Neuron (in vitro differentiated cells): ENCODE data around the gene BIRC7.

Source experiments
- H2AFZ ChIP-seq: one replicate; pipeline ENCODE4 v1.6.1; 2013; ENCODE audit warnings: low read depth, mild to moderate bottlenecking, inconsistent platforms, low read length, moderate library complexity
- H3K27me3 ChIP-seq: one replicate; pipeline ENCODE4 v1.6.1; 2013; ENCODE audit warnings: low read length; ENCODE audit not compliant: insufficient read depth
- H3K36me3 ChIP-seq: one replicate; pipeline ENCODE4 v1.6.1; 2013; ENCODE audit warnings: low read length; ENCODE audit not compliant: insufficient read depth
- H3K4me1 ChIP-seq: one replicate; pipeline ENCODE4 v1.6.1; 2013; ENCODE audit warnings: low read length; ENCODE audit not compliant: insufficient read depth
- H3K4me3 ChIP-seq: 2 replicates; pipeline ENCODE4 v1.5.1; 2013; ENCODE audit warnings: mild to moderate bottlenecking, low read length, moderate library complexity
- H3K9me3 ChIP-seq: one replicate; pipeline ENCODE4 v1.6.1; 2013; ENCODE audit warnings: low read length

Gene BIRC7

GRCh38 chr20:63260521-63260920, 24.8 kb downstream of the BIRC7 start:
- Histone ChIP-seq H3K4me3 (no peak overlapping the region), H3K9me3 (peaks cover 6% of the 10 kb centered on the region), H3K36me3 (no peaks in the 10 kb centered on the region), H3K27me3 (no peaks in the 10 kb centered on the region), H2AFZ (no peak overlapping the region), H3K4me1 (peaks cover 53% of the 10 kb centered on the region)

GRCh38 chr20:63261060-63261794, 25.5 kb downstream of the BIRC7 start:
- H2AFZ ChIP-seq: no peak overlapping the region
- no peaks in the 10 kb centered on the region for H3K36me3 ChIP-seq
- H3K27me3 ChIP-seq: no peaks in the 10 kb centered on the region
- peak overlapping the region; percentile 19 for H3K4me3 ChIP-seq
- peaks cover 46% of the 10 kb centered on the region for H3K4me1 ChIP-seq
- H3K9me3 ChIP-seq: peaks cover 6% of the 10 kb centered on the region

GRCh38 chr20:63261795-63262528, 26.3 kb downstream of the BIRC7 start:
- H3K36me3 ChIP-seq: no peaks in the 10 kb centered on the region
- peaks cover 45% of the 10 kb centered on the region for H3K4me1 ChIP-seq
- H3K27me3 ChIP-seq: no peaks in the 10 kb centered on the region
- peak overlapping the region; percentile 19 for H3K4me3 ChIP-seq
- H2AFZ ChIP-seq: no peak overlapping the region
- peaks cover 3% of the 10 kb centered on the region for H3K9me3 ChIP-seq

GRCh38 chr20:63262836-63263235, 27.1 kb downstream of the BIRC7 start:
- Histone ChIP-seq H3K36me3 (no peaks in the 10 kb centered on the region), H3K27me3 (no peaks in the 10 kb centered on the region), H3K9me3 (no peaks in the 10 kb centered on the region), H3K4me1 (peaks cover 48% of the 10 kb centered on the region), H3K4me3 (no peak overlapping the region), H2AFZ (no peak overlapping the region)

- H3K4me3 ChIP-seq: no peak overlapping the region
- no peaks in the 10 kb centered on the region for H3K9me3 ChIP-seq
- peaks cover 60% of the 10 kb centered on the region for H3K4me1 ChIP-seq
- no peaks in the 10 kb centered on the region for H3K36me3 ChIP-seq
- no peaks in the 10 kb centered on the region for H3K27me3 ChIP-seq
- H2AFZ ChIP-seq: no peak overlapping the region
Observed at GRCh38 chr20:63264000-63264399, 28.3 kb downstream of the BIRC7 start.

- no peaks in the 10 kb centered on the region for H3K9me3 ChIP-seq
- no peak overlapping the region for H3K4me3 ChIP-seq
- H2AFZ ChIP-seq: peak overlapping the region; percentile 18
- H3K36me3 ChIP-seq: no peaks in the 10 kb centered on the region
- peaks cover 64% of the 10 kb centered on the region for H3K4me1 ChIP-seq
- H3K27me3 ChIP-seq: no peaks in the 10 kb centered on the region
Observed at GRCh38 chr20:63264519-63264918, 28.8 kb downstream of the BIRC7 start.

- peaks cover 53% of the 10 kb centered on the region for H3K4me1 ChIP-seq
- no peaks in the 10 kb centered on the region for H3K36me3 ChIP-seq
- H3K27me3 ChIP-seq: no peaks in the 10 kb centered on the region
- H3K9me3 ChIP-seq: no peaks in the 10 kb centered on the region
- no peak overlapping the region for H3K4me3 ChIP-seq
- no peak overlapping the region for H2AFZ ChIP-seq
Observed at GRCh38 chr20:63265891-63266515, 30.3 kb downstream of the BIRC7 start.

GRCh38 chr20:63267691-63268090, 32.0 kb downstream of the BIRC7 start:
- no peaks in the 10 kb centered on the region for H3K36me3 ChIP-seq
- no peak overlapping the region for H2AFZ ChIP-seq
- H3K4me1 ChIP-seq: peaks cover 44% of the 10 kb centered on the region
- H3K4me3 ChIP-seq: no peak overlapping the region
- no peaks in the 10 kb centered on the region for H3K27me3 ChIP-seq
- no peaks in the 10 kb centered on the region for H3K9me3 ChIP-seq

GRCh38 chr20:63268256-63268655, 32.6 kb downstream of the BIRC7 start:
- no peaks in the 10 kb centered on the region for H3K9me3 ChIP-seq
- H2AFZ ChIP-seq: no peak overlapping the region
- peaks cover 40% of the 10 kb centered on the region for H3K4me1 ChIP-seq
- no peak overlapping the region for H3K4me3 ChIP-seq
- no peaks in the 10 kb centered on the region for H3K27me3 ChIP-seq
- H3K36me3 ChIP-seq: no peaks in the 10 kb centered on the region

- H3K4me3 ChIP-seq: no peak overlapping the region
- H3K9me3 ChIP-seq: no peaks in the 10 kb centered on the region
- no peaks in the 10 kb centered on the region for H3K36me3 ChIP-seq
- H3K4me1 ChIP-seq: peaks cover 45% of the 10 kb centered on the region
- H2AFZ ChIP-seq: no peak overlapping the region
- H3K27me3 ChIP-seq: no peaks in the 10 kb centered on the region
Observed at GRCh38 chr20:63268671-63269439, 33.1 kb downstream of the BIRC7 start.

GRCh38 chr20:63269724-63270123, 34.0 kb downstream of the BIRC7 start:
- Histone ChIP-seq H3K4me1 (peaks cover 39% of the 10 kb centered on the region), H2AFZ (no peak overlapping the region), H3K9me3 (no peaks in the 10 kb centered on the region), H3K36me3 (no peaks in the 10 kb centered on the region), H3K27me3 (no peaks in the 10 kb centered on the region), H3K4me3 (no peak overlapping the region)

GRCh38 chr20:63270606-63271325, 35.1 kb downstream of the BIRC7 start:
- Histone ChIP-seq H3K36me3 (peaks cover under 1% of the 10 kb centered on the region), H3K9me3 (no peaks in the 10 kb centered on the region), H2AFZ (no peak overlapping the region), H3K4me3 (no peak overlapping the region), H3K4me1 (peaks cover 33% of the 10 kb centered on the region), H3K27me3 (no peaks in the 10 kb centered on the region)
